ENCODE data around the gene TMEM201.

GRCh38 chr1:9592510-9593075, 3.9 kb downstream of the TMEM201 start:
- TF ChIP-seq SMAD1 (IDR thresholded peaks at IDR 0.05; ENCODE audit: low read depth, low read length, partially characterized antibody) = no peak
- TF ChIP-seq ZBTB34 (CRISPR knock-in tag; IDR thresholded peaks at IDR 0.05) = no peak
- TF ChIP-seq ZNF217 (CRISPR knock-in tag; IDR thresholded peaks at IDR 0.05) = no peak
- TF ChIP-seq PRMT5 (CRISPR knock-in tag; IDR thresholded peaks at IDR 0.05) = no peak
- no peak for TF ChIP-seq MLX (CRISPR knock-in tag; conservative IDR thresholded peaks at IDR 0.05)
- no peak for TF ChIP-seq CTCF (IDR thresholded peaks at IDR 0.05 in 2 of 3, conservative IDR thresholded peaks at IDR 0.05 in 1 of 3; ENCODE audit: insufficient read depth in 2 of 3, low read depth in 1 of 3, low read length in 3 of 3)
- no peak for TF ChIP-seq MAX (CRISPR knock-in tag; IDR thresholded peaks at IDR 0.05)
- no peak for TF ChIP-seq PHF8 (IDR thresholded peaks at IDR 0.05; ENCODE audit: borderline replicate concordance, low read length)
- no peak for TF ChIP-seq ZSCAN29 (IDR thresholded peaks at IDR 0.05)
- TF ChIP-seq JUN (IDR thresholded peaks at IDR 0.05; ENCODE audit: borderline replicate concordance, low read depth, low read length) = no peak
- TF ChIP-seq JUN (CRISPR knock-in tag; IDR thresholded peaks at IDR 0.05; ENCODE audit: borderline replicate concordance) = no peak

Data from K562 (cell line).